ENCODE data around the gene CRIP2. TPM values are rescaled to one million over a fixed set of nuclear protein-coding genes. Genes with fewer than 3 reads are reported as not detected.

The CRIP2 gene
- total RNA-seq, 6 experiments from 2014 or later = 6.9 to 22.4 (median 21.0) TPM

- no peaks in the 10 kb centered on the region for H3K36me3 Mint-ChIP-seq (ENCODE audit: low read depth)
- no peaks in the 10 kb centered on the region for H3K9me3 Mint-ChIP-seq
- TF ChIP-seq, protein P1, sequence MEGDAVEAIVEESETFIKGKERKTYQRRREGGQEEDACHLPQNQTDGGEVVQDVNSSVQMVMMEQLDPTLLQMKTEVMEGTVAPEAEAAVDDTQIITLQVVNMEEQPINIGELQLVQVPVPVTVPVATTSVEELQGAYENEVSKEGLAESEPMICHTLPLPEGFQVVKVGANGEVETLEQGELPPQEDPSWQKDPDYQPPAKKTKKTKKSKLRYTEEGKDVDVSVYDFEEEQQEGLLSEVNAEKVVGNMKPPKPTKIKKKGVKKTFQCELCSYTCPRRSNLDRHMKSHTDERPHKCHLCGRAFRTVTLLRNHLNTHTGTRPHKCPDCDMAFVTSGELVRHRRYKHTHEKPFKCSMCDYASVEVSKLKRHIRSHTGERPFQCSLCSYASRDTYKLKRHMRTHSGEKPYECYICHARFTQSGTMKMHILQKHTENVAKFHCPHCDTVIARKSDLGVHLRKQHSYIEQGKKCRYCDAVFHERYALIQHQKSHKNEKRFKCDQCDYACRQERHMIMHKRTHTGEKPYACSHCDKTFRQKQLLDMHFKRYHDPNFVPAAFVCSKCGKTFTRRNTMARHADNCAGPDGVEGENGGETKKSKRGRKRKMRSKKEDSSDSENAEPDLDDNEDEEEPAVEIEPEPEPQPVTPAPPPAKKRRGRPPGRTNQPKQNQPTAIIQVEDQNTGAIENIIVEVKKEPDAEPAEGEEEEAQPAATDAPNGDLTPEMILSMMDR (IDR thresholded peaks at IDR 0.05) = peak; percentile 37; the same call in 1 of the 2 replicates
- no peak overlapping the region for H3K27ac Mint-ChIP-seq
- no peak overlapping the region for H3K4me3 Mint-ChIP-seq
- no peak for DNase-seq
- peaks cover 5% of the 10 kb centered on the region for H3K27me3 Mint-ChIP-seq (ENCODE audit: insufficient read depth)
- H3K4me1 Mint-ChIP-seq (ENCODE audit: low read depth) = peaks cover 11% of the 10 kb centered on the region
Measured at GRCh38 chr14:105492971-105493871, 18.6 kb downstream of the CRIP2 start.

- DNase-seq = no peak
- peaks cover 5% of the 10 kb centered on the region for H3K27me3 Mint-ChIP-seq (ENCODE audit: insufficient read depth)
- no peaks in the 10 kb centered on the region for H3K36me3 Mint-ChIP-seq (ENCODE audit: low read depth)
- peaks cover 11% of the 10 kb centered on the region for H3K4me1 Mint-ChIP-seq (ENCODE audit: low read depth)
- TF ChIP-seq, protein P1 (IDR thresholded peaks at IDR 0.05) = no peak
- no peak overlapping the region for H3K4me3 Mint-ChIP-seq
- H3K27ac Mint-ChIP-seq = no peak overlapping the region
- no peaks in the 10 kb centered on the region for H3K9me3 Mint-ChIP-seq
Measured at GRCh38 chr14:105493921-105494605, 19.4 kb downstream of the CRIP2 start.

DNA sequence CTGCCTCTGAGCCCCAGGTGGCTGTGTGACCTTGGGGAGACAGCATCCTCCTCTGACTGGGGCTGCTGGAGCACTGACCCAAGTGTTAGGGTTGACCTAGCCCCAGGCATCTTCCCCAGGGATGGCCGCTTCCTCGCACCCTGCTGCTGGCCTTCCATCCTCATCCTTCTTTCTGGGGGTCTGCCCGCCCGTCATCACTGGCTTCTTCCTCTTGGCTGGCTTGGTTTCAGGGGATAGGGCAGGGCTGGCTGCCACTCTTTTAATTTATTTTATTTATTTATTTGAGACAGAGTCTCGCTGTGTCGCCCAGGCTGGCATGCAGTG is 19.9 kb downstream of the CRIP2 start:
- DNase-seq = no peak
- no peaks in the 10 kb centered on the region for H3K9me3 Mint-ChIP-seq
- H3K27ac Mint-ChIP-seq = no peak overlapping the region
- H3K36me3 Mint-ChIP-seq (ENCODE audit: low read depth) = no peaks in the 10 kb centered on the region
- H3K4me3 Mint-ChIP-seq = no peak overlapping the region
- H3K4me1 Mint-ChIP-seq (ENCODE audit: low read depth) = peaks cover 7% of the 10 kb centered on the region
- H3K27me3 Mint-ChIP-seq (ENCODE audit: insufficient read depth) = peaks cover 5% of the 10 kb centered on the region
- TF ChIP-seq, protein P1 (IDR thresholded peaks at IDR 0.05) = no peak

- Mint-ChIP-seq H3K9me3 (no peaks in the 10 kb centered on the region), H3K27me3 (ENCODE audit: insufficient read depth) (peaks cover 5% of the 10 kb centered on the region), H3K4me1 (ENCODE audit: low read depth) (peaks cover 5% of the 10 kb centered on the region; the same call in 1 of the 2 replicates), H3K27ac (no peak overlapping the region), H3K4me3 (no peak overlapping the region), H3K36me3 (ENCODE audit: low read depth) (no peaks in the 10 kb centered on the region)
- DNase-seq = no peak
- TF ChIP-seq, protein P1 (IDR thresholded peaks at IDR 0.05) = no peak
Measured at GRCh38 chr14:105495101-105495989, 20.7 kb downstream of the CRIP2 start.

All from HFFc6 (cell line).